CD4-positive, alpha-beta T cell (primary cell): ENCODE measurements around the gene ZNF366. TPM values are rescaled to one million over a fixed set of nuclear protein-coding genes. Genes with fewer than 3 reads are reported as not detected.

Experiments used
- ATAC-seq: fragments of 200-7000 bp; cut with Tn5 transposase; one replicate; pipeline ENCODE4 v1.10.0; 2022; ENCODE audit warnings: mild to moderate bottlenecking; ENCODE audit not compliant: poor library complexity
- CTCF ChIA-PET: fragments of 350-600 bp; sonication (Branson Sonifier 250); formaldehyde crosslinking; loops from one replicate; lab custom pipeline; 2021; ENCODE audit warnings: antibody characterized with exemption, inconsistent platforms; lab: Charles Lee
- POLR2A ChIA-PET: fragments of 350-600 bp; sonication (Branson Sonifier 250); formaldehyde crosslinking; loops from one replicate; lab custom pipeline; 2021; ENCODE audit warnings: antibody characterized with exemption, inconsistent platforms; lab: Charles Lee
- DNase-seq, 14 experiments: peaks; one replicate each; pipeline ENCODE4 v3.0.0-alpha.2; 2013 to 2020; ENCODE audit warnings: mixed read lengths in 2 of 14
- H3K27ac ChIP-seq, 2 donors: one replicate each; pipeline versions ENCODE4 v1.5.1 to v1.7.0; 2013; ENCODE audit warnings: low read length in 2 of 2, low read depth in 1 of 2, mild to moderate bottlenecking in 1 of 2
- H3K27me3 ChIP-seq, 2 experiments: 1 replicate in 1 of 2; 2 replicates in 1 of 2; pipeline versions ENCODE4 v1.6.1 to v1.7.0; 2013; ENCODE audit warnings: low read length in 2 of 2, control low read depth in 1 of 2, mild to moderate bottlenecking in 1 of 2, moderate library complexity in 1 of 2; ENCODE audit not compliant: insufficient read depth in 2 of 2, control insufficient read depth in 1 of 2
- H3K36me3 ChIP-seq: one replicate; pipeline ENCODE4 v1.6.1; 2013; ENCODE audit warnings: low read length, control low read depth; ENCODE audit not compliant: insufficient read depth
- H3K4me1 ChIP-seq: one replicate; pipeline ENCODE4 v1.6.1; 2013; ENCODE audit warnings: low read length, control low read depth; ENCODE audit not compliant: insufficient read depth
- H3K4me3 ChIP-seq: one replicate; pipeline ENCODE4 v1.5.1; 2013; ENCODE audit warnings: mild to moderate bottlenecking, low read length, moderate library complexity
- H3K9me3 ChIP-seq, 2 experiments: 1 replicate in 1 of 2; 2 replicates in 1 of 2; pipeline versions ENCODE4 v1.6.1 to v1.7.0; 2013; ENCODE audit warnings: low read length in 2 of 2, mild to moderate bottlenecking in 2 of 2, control low read depth in 1 of 2, moderate library complexity in 1 of 2; ENCODE audit not compliant: control insufficient read depth in 1 of 2, insufficient read depth in 1 of 2
- H3K27ac Mint-ChIP-seq: one replicate; pipeline ENCODE4 v1.8.0; 2020; ENCODE audit warnings: mixed read lengths
- H3K27me3 Mint-ChIP-seq: one replicate; pipeline ENCODE4 v1.8.0; 2021; ENCODE audit warnings: mixed read lengths
- H3K36me3 Mint-ChIP-seq: one replicate; pipeline ENCODE4 v1.8.0; 2021; ENCODE audit warnings: low read depth, mixed read lengths
- H3K4me1 Mint-ChIP-seq: one replicate; pipeline ENCODE4 v1.8.0; 2021; ENCODE audit warnings: low read depth, mixed read lengths
- H3K4me3 Mint-ChIP-seq: one replicate; pipeline ENCODE4 v1.8.0; 2020; ENCODE audit warnings: mild to moderate bottlenecking, mixed read lengths
- H3K9me3 Mint-ChIP-seq: one replicate; pipeline ENCODE4 v1.8.0; 2020; ENCODE audit warnings: mixed read lengths
- CTCF ChIP-seq: fragments of 200-600 bp; IDR thresholded peaks from one replicate; pipeline ENCODE4 v1.8.0; 2022; ENCODE audit warnings: antibody characterized with exemption, mild to moderate bottlenecking
- intact Hi-C, 2 experiments: fragments of 100-400 bp; cut with DNase I in 1 of 2; cut with micrococcal nuclease in 1 of 2; formaldehyde crosslinking; loops; one replicate each; pipeline versions ENCODE4 v1.15.1 to v1.9.0; 2023 to 2025; cut with DNase I, micrococcal nuclease
- total RNA-seq, 174 experiments: library from RNA in 2 of 174; stranded (reverse) in 2 of 174; gene quantifications; one replicate each; pipeline ENCODE4 v1.2.3 and lab custom pipeline; 2021 to 2026

ZNF366 gene
- total RNA-seq, 2 experiments from 2014 or later, result 0.06 to 0.14 TPM

GRCh38 chr5:72486371-72486770 lies 20.8 kb downstream of the ZNF366 start:
- Histone ChIP-seq H3K27me3 (no peaks in the 10 kb centered on the region), H3K27ac (no peak overlapping the region), H3K4me3 (no peak overlapping the region), H3K4me1 (no peaks in the 10 kb centered on the region), H3K9me3 (no peaks in the 10 kb centered on the region), H3K36me3 (no peaks in the 10 kb centered on the region)
- Mint-ChIP-seq H3K4me1 (no peaks in the 10 kb centered on the region), H3K4me3 (no peak overlapping the region), H3K9me3 (no peaks in the 10 kb centered on the region), H3K36me3 (no peaks in the 10 kb centered on the region), H3K27me3 (peaks cover 6% of the 10 kb centered on the region), H3K27ac (no peak overlapping the region)
- intact Hi-C loops, result no loop called here
- ATAC-seq, result no peak
- TF ChIP-seq CTCF, result no peak
- CTCF ChIA-PET, result no interaction called here
- POLR2A ChIA-PET, result no interaction called here
- no peak for DNase-seq

DNA sequence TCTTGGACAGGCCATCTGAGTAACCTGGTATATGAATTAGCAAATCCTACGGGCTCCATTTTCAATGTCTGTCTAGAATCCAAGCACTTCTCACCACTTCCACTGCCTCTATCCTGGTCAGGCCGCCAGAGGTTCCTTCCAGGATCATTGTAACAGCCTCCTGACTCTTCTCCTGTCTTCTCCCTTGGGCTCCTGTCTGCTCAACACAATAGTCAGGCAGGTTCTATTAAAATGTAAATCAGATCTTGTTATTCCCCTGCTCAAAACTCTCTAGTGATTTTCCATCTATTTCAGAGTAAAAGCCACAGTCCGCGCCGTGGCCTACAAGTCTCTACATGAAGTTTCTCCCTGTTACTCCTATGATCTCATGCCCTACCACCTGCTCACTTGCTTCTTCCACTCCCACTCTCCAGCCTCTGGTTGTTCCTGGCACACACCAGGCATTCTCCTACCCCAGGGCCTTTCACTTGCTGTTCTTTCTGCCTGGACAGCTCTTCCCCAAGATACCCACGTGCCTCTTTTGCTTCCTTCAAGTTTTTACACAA lies 21.7 kb downstream of the ZNF366 start:
- intact Hi-C loops, result no loop called here
- no peaks in the 10 kb centered on the region for H3K36me3 ChIP-seq
- TF ChIP-seq CTCF, result no peak
- no peaks in the 10 kb centered on the region for H3K9me3 ChIP-seq
- Mint-ChIP-seq H3K27ac (no peak overlapping the region), H3K9me3 (no peaks in the 10 kb centered on the region), H3K36me3 (no peaks in the 10 kb centered on the region), H3K27me3 (peaks cover 6% of the 10 kb centered on the region), H3K4me1 (no peaks in the 10 kb centered on the region), H3K4me3 (no peak overlapping the region)
- no peaks in the 10 kb centered on the region for H3K4me1 ChIP-seq
- ChIA-PET CTCF (no interaction called here), POLR2A (no interaction called here)
- ATAC-seq (no peak), DNase-seq (no peak)
- H3K27me3 ChIP-seq, result no peaks in the 10 kb centered on the region
- no peak overlapping the region for H3K27ac ChIP-seq
- no peak overlapping the region for H3K4me3 ChIP-seq

DNA sequence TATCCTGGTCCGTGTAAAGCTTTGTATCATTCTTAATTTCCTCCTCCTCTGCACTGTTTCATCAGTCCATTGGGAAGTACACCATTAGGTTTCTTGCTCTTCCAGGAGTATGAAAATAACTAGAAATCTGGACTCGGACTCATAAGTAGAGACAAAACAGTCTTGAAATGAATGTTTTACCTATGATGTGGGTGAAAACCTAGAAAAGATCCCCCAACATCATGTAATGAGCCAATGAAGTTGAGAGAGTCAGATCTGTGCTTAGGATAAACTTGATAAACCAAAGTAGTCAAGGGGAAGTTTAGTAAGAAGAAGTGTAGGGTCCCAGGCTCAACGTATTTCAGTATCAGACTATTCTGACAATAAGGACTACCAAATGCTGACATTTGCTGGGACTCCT lies 25.2 kb downstream of the ZNF366 start:
- H3K9me3 Mint-ChIP-seq, result no peaks in the 10 kb centered on the region
- Histone ChIP-seq H3K36me3 (no peaks in the 10 kb centered on the region), H3K9me3 (no peaks in the 10 kb centered on the region), H3K4me3 (no peak overlapping the region), H3K27ac (no peak overlapping the region), H3K4me1 (no peaks in the 10 kb centered on the region), H3K27me3 (peaks cover 0 to 6% of the 10 kb centered on the region in 2 experiments)
- no peak for DNase-seq
- no peak for TF ChIP-seq CTCF
- ChIA-PET CTCF (no interaction called here), POLR2A (no interaction called here)
- H3K27ac Mint-ChIP-seq, result no peak overlapping the region
- H3K27me3 Mint-ChIP-seq, result peaks cover 6% of the 10 kb centered on the region
- intact Hi-C loops, result no loop called here
- no peaks in the 10 kb centered on the region for H3K36me3 Mint-ChIP-seq
- no peak for ATAC-seq
- no peaks in the 10 kb centered on the region for H3K4me1 Mint-ChIP-seq
- no peak overlapping the region for H3K4me3 Mint-ChIP-seq
